ENCODE measurements around the gene FALEC.
A peak's percentile ranks its signal among the peaks of the same experiment; 100 is the strongest.

FALEC gene

GRCh38 chr1:150560011-150560438 is 44.5 kb downstream of the FALEC start:
- TF ChIP-seq CTCF (IDR thresholded peaks at IDR 0.05; ENCODE audit: poor library complexity, severe bottlenecking): peak; percentile 73
- no peak overlapping the region for H3K4me3 ChIP-seq (ENCODE audit: severe bottlenecking)
- H3K27me3 ChIP-seq (ENCODE audit: insufficient read depth, poor library complexity, severe bottlenecking): no peaks in the 10 kb centered on the region
- peaks cover 34% of the 10 kb centered on the region for H3K4me1 ChIP-seq (ENCODE audit: insufficient read depth, poor library complexity, severe bottlenecking)
- ATAC-seq (ENCODE audit: low read depth) (no peak), DNase-seq (ENCODE audit: low spot score) (no peak)
- H3K9me3 ChIP-seq (ENCODE audit: severe bottlenecking): no peaks in the 10 kb centered on the region
- peak overlapping the region; percentile 100 for H3K27ac ChIP-seq (ENCODE audit: poor library complexity, severe bottlenecking)
- H3K36me3 ChIP-seq (ENCODE audit: low read depth): peaks cover 20% of the 10 kb centered on the region

- DNase-seq (ENCODE audit: low spot score) (no peak), ATAC-seq (ENCODE audit: low read depth) (peak; percentile 41)
- Histone ChIP-seq H3K4me1 (ENCODE audit: insufficient read depth, poor library complexity, severe bottlenecking) (peaks cover 34% of the 10 kb centered on the region), H3K27ac (ENCODE audit: poor library complexity, severe bottlenecking) (peak overlapping the region; percentile 100), H3K27me3 (ENCODE audit: insufficient read depth, poor library complexity, severe bottlenecking) (no peaks in the 10 kb centered on the region), H3K9me3 (ENCODE audit: severe bottlenecking) (no peaks in the 10 kb centered on the region), H3K4me3 (ENCODE audit: severe bottlenecking) (peak overlapping the region; percentile 41), H3K36me3 (ENCODE audit: low read depth) (peaks cover 14% of the 10 kb centered on the region)
- TF ChIP-seq CTCF (IDR thresholded peaks at IDR 0.05; ENCODE audit: poor library complexity, severe bottlenecking): peak; percentile 89
These were observed 45.2 kb downstream of the FALEC start for GRCh38 chr1:150560576-150561253.

GRCh38 chr1:150561254-150561973 is 45.9 kb downstream of the FALEC start:
- H3K9me3 ChIP-seq (ENCODE audit: severe bottlenecking): no peaks in the 10 kb centered on the region
- peak overlapping the region; percentile 41 for H3K4me3 ChIP-seq (ENCODE audit: severe bottlenecking)
- TF ChIP-seq CTCF (IDR thresholded peaks at IDR 0.05; ENCODE audit: poor library complexity, severe bottlenecking): peak; percentile 79
- H3K27me3 ChIP-seq (ENCODE audit: insufficient read depth, poor library complexity, severe bottlenecking): no peaks in the 10 kb centered on the region
- H3K27ac ChIP-seq (ENCODE audit: poor library complexity, severe bottlenecking): peak overlapping the region; percentile 100
- DNase-seq (ENCODE audit: low spot score) (peak; percentile 97), ATAC-seq (ENCODE audit: low read depth) (peak; percentile 79)
- H3K4me1 ChIP-seq (ENCODE audit: insufficient read depth, poor library complexity, severe bottlenecking): peaks cover 34% of the 10 kb centered on the region
- peaks cover 13% of the 10 kb centered on the region for H3K36me3 ChIP-seq (ENCODE audit: low read depth)

- peaks cover 13% of the 10 kb centered on the region for H3K36me3 ChIP-seq (ENCODE audit: low read depth)
- DNase-seq (ENCODE audit: low spot score) (peak; percentile 94), ATAC-seq (ENCODE audit: low read depth) (peak; percentile 65)
- H3K4me3 ChIP-seq (ENCODE audit: severe bottlenecking): peak overlapping the region; percentile 41
- peaks cover 37% of the 10 kb centered on the region for H3K4me1 ChIP-seq (ENCODE audit: insufficient read depth, poor library complexity, severe bottlenecking)
- H3K27ac ChIP-seq (ENCODE audit: poor library complexity, severe bottlenecking): peak overlapping the region; percentile 100
- TF ChIP-seq CTCF (IDR thresholded peaks at IDR 0.05; ENCODE audit: poor library complexity, severe bottlenecking): no peak
- H3K9me3 ChIP-seq (ENCODE audit: severe bottlenecking): no peaks in the 10 kb centered on the region
- no peaks in the 10 kb centered on the region for H3K27me3 ChIP-seq (ENCODE audit: insufficient read depth, poor library complexity, severe bottlenecking)
These were observed 46.5 kb downstream of the FALEC start for GRCh38 chr1:150561974-150562445.
